MM.1S (cell line): Measurements from ENCODE around the gene ZBTB45.

Experiments
- DNase-seq: peaks from one replicate; pipeline ENCODE4 v3.0.0-alpha.2; 2015
- H2AFZ ChIP-seq: fragments of 300-600 bp; sonication (generic); 2 replicates; pipeline ENCODE4 v1.6.0; 2016; ENCODE audit warnings: antibody characterized with exemption, low read length
- H3F3A ChIP-seq: fragments of 300-600 bp; sonication (generic); 2 replicates; pipeline ENCODE4 v1.6.1; 2016; ENCODE audit warnings: mild to moderate bottlenecking, antibody characterized with exemption, low read length, moderate library complexity, mixed read lengths; ENCODE audit not compliant: insufficient read depth
- H3K27ac ChIP-seq: fragments of 300-600 bp; sonication (generic); 2 replicates; pipeline ENCODE4 v1.5.1; 2016; ENCODE audit warnings: mild to moderate bottlenecking, low read length
- H3K27me3 ChIP-seq: fragments of 300-600 bp; sonication (generic); replicated peaks from 2 replicates; pipeline ENCODE4 v1.6.0; 2016; ENCODE audit warnings: low read length; ENCODE audit not compliant: insufficient read depth
- H3K36me3 ChIP-seq: fragments of 300-600 bp; sonication (generic); replicated peaks from 2 replicates; pipeline ENCODE4 v1.6.1; 2016; ENCODE audit warnings: mild to moderate bottlenecking, low read length, mixed read lengths; ENCODE audit not compliant: insufficient read depth
- H3K4me1 ChIP-seq: fragments of 300-600 bp; sonication (generic); 2 replicates; pipeline ENCODE4 v1.6.1; 2016; ENCODE audit warnings: low read length, mixed read lengths
- H3K4me2 ChIP-seq: fragments of 300-600 bp; sonication (generic); 2 replicates; pipeline ENCODE4 v1.6.0; 2016; ENCODE audit warnings: low read depth, low read length
- H3K4me3 ChIP-seq: fragments of 300-600 bp; sonication (generic); 2 replicates; pipeline ENCODE4 v1.5.1; 2016; ENCODE audit warnings: low read length, mixed read lengths
- H3K79me2 ChIP-seq: fragments of 300-600 bp; sonication (generic); 2 replicates; pipeline ENCODE4 v1.6.1; 2016; ENCODE audit warnings: mixed run types, low read length, mixed read lengths
- H3K9ac ChIP-seq: fragments of 300-600 bp; sonication (generic); 2 replicates; pipeline ENCODE4 v1.6.1; 2016; ENCODE audit warnings: low read length, mixed read lengths
- H3K9me2 ChIP-seq: fragments of 300-600 bp; sonication (generic); replicated peaks from 2 replicates; pipeline ENCODE4 v1.6.1; 2016; ENCODE audit warnings: mild to moderate bottlenecking, low read length, mixed read lengths; ENCODE audit not compliant: insufficient read depth
- H3K9me3 ChIP-seq: fragments of 300-600 bp; sonication (generic); replicated peaks from 2 replicates; pipeline ENCODE4 v1.6.1; 2016; ENCODE audit warnings: mild to moderate bottlenecking, low read length, mixed read lengths; ENCODE audit not compliant: insufficient read depth
- H4K20me1 ChIP-seq: fragments of 300-600 bp; sonication (generic); 2 replicates; pipeline ENCODE4 v1.6.1; 2016; ENCODE audit warnings: mild to moderate bottlenecking, low read length, moderate library complexity, mixed read lengths; ENCODE audit not compliant: insufficient read depth
- EZH2 ChIP-seq: fragments of 300-600 bp; sonication (generic); optimal IDR thresholded peaks from 2 replicates; pipeline ENCODE3; 2017; ENCODE audit warnings: low read depth, mild to moderate bottlenecking, antibody characterized with exemption, low read length, mixed read lengths
- EZH2phosphoT487 ChIP-seq: fragments of 300-600 bp; sonication (generic); IDR thresholded peaks from 2 replicates; pipeline ENCODE4 v1.6.1; 2018; ENCODE audit warnings: antibody characterized with exemption, low read length
- TF ChIP-seq, protein P1 (sequence below): fragments of 300-600 bp; sonication (generic); IDR thresholded peaks from 2 replicates; pipeline ENCODE4 v1.5.1; 2016; ENCODE audit warnings: antibody characterized with exemption, low read length, mixed read lengths

ZBTB45 gene

DNA sequence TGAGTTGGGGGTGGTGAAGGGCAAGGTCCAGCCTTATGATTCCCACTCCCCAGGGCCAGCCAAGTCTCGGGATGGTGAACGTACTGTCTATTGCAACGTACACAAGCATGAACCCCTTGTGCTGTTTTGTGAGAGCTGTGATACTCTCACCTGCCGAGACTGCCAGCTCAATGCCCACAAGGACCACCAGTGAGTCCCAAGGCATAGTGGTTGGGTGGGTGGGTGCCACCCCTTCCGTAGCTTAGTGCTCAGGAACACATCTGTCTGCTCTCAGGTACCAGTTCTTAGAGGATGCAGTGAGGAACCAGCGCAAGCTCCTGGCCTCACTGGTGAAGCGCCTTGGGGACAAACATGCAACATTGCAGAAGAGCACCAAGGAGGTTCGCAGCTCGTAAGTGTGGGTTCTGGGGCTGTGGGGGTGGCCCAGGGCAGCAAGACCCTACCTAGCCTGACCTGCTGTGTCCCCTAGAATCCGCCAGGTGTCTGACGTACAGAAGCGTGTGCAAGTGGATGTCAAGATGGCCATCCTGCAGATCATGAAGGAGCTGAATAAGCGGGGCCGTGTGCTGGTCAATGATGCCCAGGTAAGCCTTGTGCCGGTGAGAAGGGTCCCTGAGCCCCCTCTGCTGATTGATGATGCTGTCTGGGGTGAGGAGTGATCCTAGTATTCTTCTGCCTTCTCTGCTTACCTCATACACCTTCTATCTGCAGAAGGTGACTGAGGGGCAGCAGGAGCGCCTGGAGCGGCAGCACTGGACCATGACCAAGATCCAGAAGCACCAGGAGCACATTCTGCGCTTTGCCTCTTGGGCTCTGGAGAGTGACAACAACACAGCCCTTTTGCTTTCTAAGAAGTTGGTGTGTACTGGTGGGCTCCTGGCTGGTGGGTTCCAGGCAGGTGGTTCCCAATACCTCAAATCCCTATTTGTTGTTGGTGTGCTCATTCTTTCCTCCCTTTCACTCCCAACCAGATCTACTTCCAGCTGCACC is 28.0 kb upstream of the ZBTB45 start:
- Histone ChIP-seq H3K9ac (no peak overlapping the region), H3K4me2 (no peak overlapping the region), H3K9me3 (no peaks in the 10 kb centered on the region), H2AFZ (no peak overlapping the region), H3K79me2 (peaks cover 55% of the 10 kb centered on the region), H3K4me1 (peaks cover 11% of the 10 kb centered on the region), H3K27me3 (no peaks in the 10 kb centered on the region; the same call in 1 of the 2 replicates), H3K4me3 (no peak overlapping the region), H3K36me3 (peaks cover 27% of the 10 kb centered on the region), H3K27ac (no peak overlapping the region), H4K20me1 (peaks cover 36% of the 10 kb centered on the region), H3F3A (peaks cover 29% of the 10 kb centered on the region), H3K9me2 (no peaks in the 10 kb centered on the region)
- TF ChIP-seq EZH2 (no peak), EZH2phosphoT487 (no peak)
- TF ChIP-seq, protein P1, sequence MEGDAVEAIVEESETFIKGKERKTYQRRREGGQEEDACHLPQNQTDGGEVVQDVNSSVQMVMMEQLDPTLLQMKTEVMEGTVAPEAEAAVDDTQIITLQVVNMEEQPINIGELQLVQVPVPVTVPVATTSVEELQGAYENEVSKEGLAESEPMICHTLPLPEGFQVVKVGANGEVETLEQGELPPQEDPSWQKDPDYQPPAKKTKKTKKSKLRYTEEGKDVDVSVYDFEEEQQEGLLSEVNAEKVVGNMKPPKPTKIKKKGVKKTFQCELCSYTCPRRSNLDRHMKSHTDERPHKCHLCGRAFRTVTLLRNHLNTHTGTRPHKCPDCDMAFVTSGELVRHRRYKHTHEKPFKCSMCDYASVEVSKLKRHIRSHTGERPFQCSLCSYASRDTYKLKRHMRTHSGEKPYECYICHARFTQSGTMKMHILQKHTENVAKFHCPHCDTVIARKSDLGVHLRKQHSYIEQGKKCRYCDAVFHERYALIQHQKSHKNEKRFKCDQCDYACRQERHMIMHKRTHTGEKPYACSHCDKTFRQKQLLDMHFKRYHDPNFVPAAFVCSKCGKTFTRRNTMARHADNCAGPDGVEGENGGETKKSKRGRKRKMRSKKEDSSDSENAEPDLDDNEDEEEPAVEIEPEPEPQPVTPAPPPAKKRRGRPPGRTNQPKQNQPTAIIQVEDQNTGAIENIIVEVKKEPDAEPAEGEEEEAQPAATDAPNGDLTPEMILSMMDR = no peak
- no peak for DNase-seq

- H3K36me3 ChIP-seq = peaks cover 27% of the 10 kb centered on the region
- peaks cover 35% of the 10 kb centered on the region for H4K20me1 ChIP-seq
- H3K4me3 ChIP-seq = peak overlapping the region; percentile 89
- DNase-seq = no peak
- H3K4me2 ChIP-seq = peak overlapping the region; percentile 53
- TF ChIP-seq EZH2 (no peak), EZH2phosphoT487 (no peak)
- TF ChIP-seq, protein P1 = no peak
- H3F3A ChIP-seq = peaks cover 13% of the 10 kb centered on the region; the same call in 1 of the 2 replicates
- peaks cover 11% of the 10 kb centered on the region for H3K4me1 ChIP-seq
- no peaks in the 10 kb centered on the region for H3K9me3 ChIP-seq
- peak overlapping the region; percentile 77; the same call in 1 of the 2 replicates for H3K9ac ChIP-seq
- no peak overlapping the region for H3K27ac ChIP-seq
- H2AFZ ChIP-seq = no peak overlapping the region
- H3K27me3 ChIP-seq = no peaks in the 10 kb centered on the region; the same call in 1 of the 2 replicates
- no peaks in the 10 kb centered on the region for H3K9me2 ChIP-seq
- peaks cover 55% of the 10 kb centered on the region for H3K79me2 ChIP-seq
Observed at GRCh38 chr19:58546019-58546530, 26.5 kb upstream of the ZBTB45 start.

DNA sequence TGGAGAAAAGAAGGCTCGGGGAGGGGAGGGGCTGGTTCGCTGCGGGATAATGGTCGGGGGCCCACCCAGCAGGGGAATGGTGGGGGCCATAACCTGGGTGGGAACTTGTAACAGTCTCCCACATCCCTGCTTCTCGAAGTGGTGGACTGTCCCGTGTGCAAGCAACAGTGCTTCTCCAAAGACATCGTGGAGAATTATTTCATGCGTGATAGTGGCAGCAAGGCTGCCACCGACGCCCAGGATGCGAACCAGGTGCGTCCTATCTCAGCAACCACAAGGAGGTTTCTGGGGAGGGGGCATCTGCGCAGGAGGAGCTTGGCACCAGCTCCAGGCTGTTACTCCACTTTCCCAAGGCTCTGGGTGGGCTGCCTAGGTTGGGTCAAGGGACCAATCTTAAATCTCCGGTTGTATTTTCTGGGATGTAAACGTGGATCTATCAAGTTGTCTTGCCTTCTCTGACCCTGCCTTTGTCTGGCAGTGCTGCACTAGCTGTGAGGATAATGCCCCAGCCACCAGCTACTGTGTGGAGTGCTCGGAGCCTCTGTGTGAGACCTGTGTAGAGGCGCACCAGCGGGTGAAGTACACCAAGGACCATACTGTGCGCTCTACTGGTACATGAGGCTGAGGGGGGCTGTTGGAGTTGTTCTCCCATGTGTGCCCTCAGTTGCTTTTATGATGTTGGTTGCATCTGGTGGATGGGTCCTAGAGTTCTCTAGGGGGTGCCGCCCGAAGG is 25.8 kb upstream of the ZBTB45 start:
- Histone ChIP-seq H3K79me2 (peaks cover 51% of the 10 kb centered on the region), H3K27me3 (no peaks in the 10 kb centered on the region; the same call in 1 of the 2 replicates), H4K20me1 (peaks cover 29% of the 10 kb centered on the region), H3K36me3 (peaks cover 27% of the 10 kb centered on the region), H3K27ac (no peak overlapping the region; the same call in 1 of the 2 replicates), H3K4me2 (peak overlapping the region; percentile 53), H3K9ac (peak overlapping the region; percentile 77), H3K4me3 (peak overlapping the region; percentile 89), H3K4me1 (peaks cover 11% of the 10 kb centered on the region), H3K9me2 (no peaks in the 10 kb centered on the region), H3F3A (peaks cover 8% of the 10 kb centered on the region; the same call in 1 of the 2 replicates), H3K9me3 (no peaks in the 10 kb centered on the region), H2AFZ (no peak overlapping the region)
- no peak for DNase-seq
- TF ChIP-seq EZH2phosphoT487 (no peak), EZH2 (no peak)
